GM19099 (cell line): ENCODE results near the gene IGF1.

Experiments used
- POLR2A ChIP-seq: IDR thresholded peaks from 3 replicates; pipeline ENCODE4 v1.6.1; 2011; ENCODE audit warnings: low read depth; ENCODE audit not compliant: insufficient read length; ENCODE audit errors: extremely low read depth

IGF1 gene

DNA sequence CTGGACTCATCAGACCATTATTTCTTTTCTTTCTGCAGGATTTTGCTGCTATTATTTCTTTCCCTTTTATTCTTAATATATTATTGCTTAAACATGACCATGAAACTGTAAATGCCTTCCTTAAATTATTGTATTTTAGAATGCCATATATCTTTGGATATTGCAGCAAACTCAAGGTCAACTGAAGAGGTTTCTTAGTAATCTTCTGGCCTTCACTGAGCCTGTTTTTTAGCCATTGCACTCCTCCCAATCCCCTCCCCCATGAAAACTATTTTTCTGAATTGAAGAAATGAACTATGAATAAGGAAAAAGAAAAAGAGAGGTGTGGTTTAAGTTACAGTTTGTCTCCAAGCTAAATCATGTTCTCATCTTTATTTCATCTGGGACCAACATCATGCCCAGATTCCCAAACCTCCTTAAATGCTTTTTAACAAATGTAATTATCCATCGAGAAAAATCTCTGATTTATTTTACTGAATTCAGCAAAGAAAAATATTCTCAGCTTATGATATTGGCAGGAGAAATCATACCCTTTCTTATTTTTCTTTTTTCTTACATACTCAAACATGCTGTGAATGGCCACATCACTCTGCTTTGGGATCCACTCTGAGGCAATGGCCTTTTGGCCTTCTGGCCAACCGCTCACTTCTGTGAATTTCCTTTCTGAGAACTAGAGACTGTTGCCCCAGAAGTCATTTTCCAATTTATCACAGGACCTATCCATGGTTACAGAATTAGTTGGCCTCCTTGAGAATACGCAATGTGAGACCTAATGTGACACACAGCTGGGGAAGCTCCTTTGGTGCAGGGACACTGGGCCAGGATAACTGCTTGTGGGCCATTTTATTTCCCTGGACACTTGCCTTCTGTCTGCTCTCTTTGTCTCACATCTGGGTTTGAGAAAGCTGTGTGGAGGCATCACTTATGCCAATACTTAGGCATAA, 50.9 kb downstream of the IGF1 start:
- no peak for TF ChIP-seq POLR2A

DNA sequence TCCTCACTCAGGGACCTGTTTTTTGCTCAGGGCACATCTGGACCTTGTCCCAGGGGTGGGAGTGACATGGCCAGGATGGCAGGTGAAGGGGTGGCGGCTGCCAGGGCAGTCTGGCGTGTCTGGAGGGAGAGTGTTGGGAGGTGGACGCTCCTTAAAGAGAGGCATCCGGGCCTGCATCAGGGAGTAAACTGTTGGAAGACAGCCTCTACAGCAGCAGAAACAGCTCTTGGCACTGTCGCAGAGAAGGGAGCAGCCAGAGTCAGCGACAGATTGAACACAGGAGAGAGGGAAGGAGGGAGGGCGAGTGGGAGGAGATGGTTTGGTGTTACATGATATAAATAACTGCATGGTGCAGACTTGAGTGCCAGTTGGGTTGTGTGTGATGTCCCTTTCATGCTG, 52.8 kb downstream of the IGF1 start:
- no peak for TF ChIP-seq POLR2A

DNA sequence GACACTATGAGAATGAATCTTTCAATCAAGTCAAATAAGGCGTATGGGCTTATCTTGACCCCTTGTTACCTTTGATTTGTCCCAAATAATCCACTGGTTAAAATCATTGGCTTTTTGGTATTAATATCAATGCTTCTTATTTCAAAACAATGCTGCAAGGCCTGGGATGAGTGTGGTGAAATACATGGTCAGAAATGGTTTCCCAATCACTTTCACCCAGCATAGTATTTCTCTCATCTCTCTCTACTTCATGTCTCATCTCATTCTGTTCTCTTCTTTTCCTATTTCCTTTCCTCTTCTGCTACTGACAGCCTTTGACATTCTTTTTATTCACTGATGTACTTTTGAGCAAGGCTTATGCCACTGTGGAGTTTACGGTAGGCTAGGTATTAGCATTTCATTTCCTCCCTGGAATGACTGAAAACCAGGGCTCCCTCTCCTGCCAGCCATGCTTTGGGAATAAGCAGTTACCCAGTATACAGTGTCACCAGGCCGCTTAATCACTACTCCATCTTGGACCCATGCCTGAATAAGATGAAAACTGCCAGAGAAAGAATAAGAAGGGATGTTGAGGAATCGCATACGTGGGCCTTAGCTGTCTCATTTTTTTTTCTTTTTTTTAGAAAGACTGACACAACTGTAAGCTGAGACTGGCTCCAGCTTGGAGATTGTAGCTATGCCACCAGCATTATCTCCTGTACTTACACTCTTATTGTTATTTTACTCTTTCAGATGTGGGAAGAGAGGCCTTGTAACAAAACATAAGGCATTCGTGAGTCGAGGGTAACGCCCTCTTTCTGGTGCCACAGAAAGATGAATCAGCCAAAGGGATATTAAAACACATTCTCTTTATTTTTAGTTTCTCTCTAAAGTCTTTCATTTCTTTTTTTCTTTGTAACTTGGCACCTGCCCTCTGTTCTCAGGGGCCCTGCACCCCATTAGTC, 53.5 kb downstream of the IGF1 start:
- no peak for TF ChIP-seq POLR2A

- no peak for TF ChIP-seq POLR2A
These were observed 55.0 kb downstream of the IGF1 start for GRCh38 chr12:102425109-102426039.

GRCh38 chr12:102423462-102423861, 56.9 kb downstream of the IGF1 start:
- no peak for TF ChIP-seq POLR2A

DNA sequence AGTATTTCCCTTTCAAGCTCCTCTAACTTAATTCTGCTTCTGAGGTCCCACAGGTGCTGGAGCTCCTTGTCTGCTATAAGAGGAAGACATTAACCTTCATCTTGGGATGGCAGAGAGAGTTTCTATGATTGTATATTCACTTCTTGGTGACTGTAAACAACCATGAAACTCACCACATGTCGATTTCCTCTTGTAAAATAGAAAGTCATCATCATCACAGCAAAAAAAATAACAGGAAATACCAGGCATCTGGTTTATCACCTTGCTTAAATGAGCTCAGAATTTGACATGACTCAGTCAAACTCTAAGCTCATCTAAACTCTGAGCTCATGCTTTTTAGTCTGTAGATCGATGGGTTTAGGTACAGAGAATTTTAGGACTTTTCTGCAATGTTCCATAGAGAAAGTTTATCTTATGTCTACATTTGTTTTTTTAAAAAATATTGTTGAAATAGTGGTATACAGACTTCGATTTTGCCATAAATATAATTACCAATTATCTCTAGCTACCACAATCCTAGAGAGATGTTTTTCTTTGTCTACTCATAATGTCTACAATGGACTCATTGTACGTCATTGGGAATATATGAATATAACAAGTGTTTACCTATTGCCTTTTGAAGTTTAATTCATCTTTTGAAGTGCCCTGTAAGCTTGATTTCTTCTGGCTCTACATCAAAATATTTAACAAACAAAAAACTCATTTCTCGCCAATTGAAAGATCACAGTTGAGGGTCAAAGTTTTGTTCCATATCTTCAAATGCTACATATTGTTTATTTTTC, 58.4 kb downstream of the IGF1 start:
- no peak for TF ChIP-seq POLR2A

DNA sequence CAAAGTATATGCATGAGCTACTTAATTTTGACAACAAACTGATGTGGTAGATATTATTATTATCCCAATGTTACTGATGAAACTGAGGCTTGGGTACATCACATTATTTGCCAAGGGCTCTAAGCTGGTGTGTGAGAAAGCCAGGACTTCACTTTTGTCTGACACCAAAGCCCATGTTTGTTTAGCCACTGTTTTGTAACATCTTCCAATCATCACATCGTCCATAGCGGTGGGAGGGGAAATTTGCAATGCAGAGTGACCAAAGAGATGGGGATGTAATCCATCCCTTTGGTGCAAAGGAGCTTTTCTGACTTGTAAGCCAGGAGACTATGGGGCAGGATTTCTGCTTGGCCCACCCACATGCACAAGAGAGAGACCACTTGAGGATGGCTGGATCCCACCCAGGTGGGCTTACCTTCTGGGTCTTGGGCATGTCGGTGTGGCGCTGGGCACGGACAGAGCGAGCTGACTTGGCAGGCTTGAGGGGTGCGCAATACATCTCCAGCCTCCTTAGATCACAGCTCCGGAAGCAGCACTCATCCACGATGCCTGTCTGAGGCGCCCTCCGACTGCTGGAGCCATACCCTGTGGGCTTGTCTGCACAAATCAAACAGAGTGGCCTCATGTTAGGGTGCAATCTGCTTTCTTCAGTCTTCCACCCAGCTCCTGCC, 61.1 kb downstream of the IGF1 start:
- TF ChIP-seq POLR2A: no peak

DNA sequence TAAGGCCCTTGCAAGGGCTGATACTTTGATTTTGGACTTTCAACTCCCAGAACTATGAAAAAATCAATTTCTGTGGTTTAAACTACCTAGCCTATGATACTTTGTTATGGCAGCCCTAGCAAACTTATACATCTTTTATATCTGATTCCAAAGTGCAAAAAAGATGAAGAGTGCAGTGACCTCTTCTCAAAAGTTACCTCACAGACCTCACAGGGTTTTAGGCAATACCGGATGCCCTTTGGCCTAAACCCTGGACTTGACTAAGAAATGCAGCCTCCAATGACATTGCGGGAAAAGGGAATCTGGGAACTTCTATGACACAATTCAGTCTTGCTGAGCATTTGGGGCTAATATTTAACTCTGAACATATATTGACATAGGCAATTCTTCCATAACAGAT, 63.3 kb downstream of the IGF1 start:
- TF ChIP-seq POLR2A: no peak

DNA sequence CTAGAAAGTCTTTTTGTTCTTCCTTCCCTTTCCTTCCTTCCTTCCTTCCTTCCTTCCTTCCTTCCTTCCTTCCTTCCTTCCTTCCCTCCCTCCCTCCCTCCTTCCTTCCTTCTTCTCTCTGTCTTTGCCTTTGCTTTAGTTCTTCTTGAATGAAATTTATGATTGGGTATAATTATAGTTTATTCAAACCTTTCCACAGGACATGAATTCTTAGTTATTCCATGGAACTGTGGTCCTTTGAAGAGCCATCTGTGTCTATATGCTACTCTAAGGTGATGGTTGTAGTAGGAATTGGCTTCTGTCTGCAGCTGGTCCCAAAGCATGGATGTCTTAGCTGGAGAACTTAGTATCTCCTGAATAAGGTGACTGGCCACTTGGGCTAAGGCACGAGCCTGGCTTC, 64.8 kb downstream of the IGF1 start:
- TF ChIP-seq POLR2A: no peak

GRCh38 chr12:102413396-102413795, 67.0 kb downstream of the IGF1 start:
- TF ChIP-seq POLR2A: no peak

GRCh38 chr12:102410511-102410910, 69.9 kb downstream of the IGF1 start:
- no peak for TF ChIP-seq POLR2A

DNA sequence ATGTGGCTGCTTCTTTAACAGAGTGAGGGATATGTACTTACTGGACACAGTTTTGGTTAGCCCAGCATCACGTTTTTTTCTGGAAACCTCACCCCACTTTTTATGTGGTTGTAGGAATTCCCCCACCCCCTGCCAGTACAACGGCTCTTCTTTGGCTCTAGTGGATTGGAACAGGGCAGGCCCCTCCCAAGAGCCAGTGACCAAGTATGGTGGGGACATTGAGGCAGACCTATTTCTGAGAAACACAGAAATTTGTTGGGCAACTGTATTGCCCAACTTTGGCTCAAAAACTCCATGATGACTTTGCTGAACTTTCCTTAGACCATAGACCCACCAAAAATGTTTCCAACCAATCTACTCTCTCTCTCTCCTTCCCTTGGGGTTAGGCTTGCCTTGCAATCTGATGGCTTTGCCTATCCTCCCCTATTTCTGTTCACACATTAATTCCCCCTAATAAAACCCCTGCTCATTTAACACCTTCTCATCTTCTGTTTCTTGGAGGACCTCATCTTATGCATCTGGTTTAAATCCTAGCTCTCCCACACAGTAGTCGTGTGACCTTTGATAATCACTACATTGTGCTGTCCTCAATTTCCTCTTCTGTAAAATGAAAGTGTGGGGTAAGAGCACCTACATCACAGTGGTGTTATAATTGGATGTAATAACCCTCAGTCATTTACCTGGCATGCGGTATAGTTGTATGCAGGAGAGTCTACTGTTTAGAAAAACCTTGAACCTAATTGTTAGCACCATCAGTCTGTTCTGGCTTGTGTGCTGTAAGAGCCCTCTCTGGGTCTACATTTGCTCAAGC, 71.7 kb downstream of the IGF1 start:
- TF ChIP-seq POLR2A: no peak

- TF ChIP-seq POLR2A: no peak
These were observed 72.4 kb downstream of the IGF1 start for GRCh38 chr12:102407776-102408486.
